ENCODE results near the gene ABCA4. TPM values are rescaled to one million over a fixed set of nuclear protein-coding genes. Genes with fewer than 3 reads are reported as not detected.

ABCA4 gene
- total RNA-seq, 1 experiment from 2014 or later, result not detected

- POLR2A ChIA-PET, result no interaction called here
- H3K36me3 Mint-ChIP-seq (ENCODE audit: insufficient read depth, unreplicated experiment), result no peaks in the 10 kb centered on the region
- no peaks in the 10 kb centered on the region for H3K4me1 Mint-ChIP-seq (ENCODE audit: insufficient read depth, unreplicated experiment)
- no peaks in the 10 kb centered on the region for H3K27me3 Mint-ChIP-seq (ENCODE audit: insufficient read depth, unreplicated experiment)
- no TSS peak for BruUV-seq (replicated peaks)
- no peak overlapping the region for H3K4me3 Mint-ChIP-seq (ENCODE audit: unreplicated experiment)
- CTCF ChIA-PET, result no interaction called here
- no peak for TF ChIP-seq CTCF (IDR thresholded peaks at IDR 0.05; ENCODE audit: unreplicated experiment)
- intact Hi-C loops (cut with micrococcal nuclease), result no loop called here
- H3K9me3 Mint-ChIP-seq (ENCODE audit: unreplicated experiment), result no peaks in the 10 kb centered on the region
- DNase-seq (ENCODE audit: unreplicated experiment), result no peak
- no peak overlapping the region for H3K27ac Mint-ChIP-seq (ENCODE audit: low read depth, unreplicated experiment)
Measured at GRCh38 chr1:94118471-94118870, 2.5 kb downstream of the ABCA4 start.

- H3K36me3 Mint-ChIP-seq (ENCODE audit: insufficient read depth, unreplicated experiment), result no peaks in the 10 kb centered on the region
- intact Hi-C loops (cut with micrococcal nuclease), result no loop called here
- DNase-seq (ENCODE audit: unreplicated experiment), result no peak
- ChIA-PET CTCF (no interaction called here), POLR2A (no interaction called here)
- no peaks in the 10 kb centered on the region for H3K9me3 Mint-ChIP-seq (ENCODE audit: unreplicated experiment)
- H3K27me3 Mint-ChIP-seq (ENCODE audit: insufficient read depth, unreplicated experiment), result no peaks in the 10 kb centered on the region
- H3K4me1 Mint-ChIP-seq (ENCODE audit: insufficient read depth, unreplicated experiment), result no peaks in the 10 kb centered on the region
- H3K27ac Mint-ChIP-seq (ENCODE audit: low read depth, unreplicated experiment), result no peak overlapping the region
- BruUV-seq (replicated peaks), result no TSS peak
- no peak overlapping the region for H3K4me3 Mint-ChIP-seq (ENCODE audit: unreplicated experiment)
- TF ChIP-seq CTCF (IDR thresholded peaks at IDR 0.05; ENCODE audit: unreplicated experiment), result no peak
Measured at GRCh38 chr1:94118013-94118412, 2.9 kb downstream of the ABCA4 start.

DNA sequence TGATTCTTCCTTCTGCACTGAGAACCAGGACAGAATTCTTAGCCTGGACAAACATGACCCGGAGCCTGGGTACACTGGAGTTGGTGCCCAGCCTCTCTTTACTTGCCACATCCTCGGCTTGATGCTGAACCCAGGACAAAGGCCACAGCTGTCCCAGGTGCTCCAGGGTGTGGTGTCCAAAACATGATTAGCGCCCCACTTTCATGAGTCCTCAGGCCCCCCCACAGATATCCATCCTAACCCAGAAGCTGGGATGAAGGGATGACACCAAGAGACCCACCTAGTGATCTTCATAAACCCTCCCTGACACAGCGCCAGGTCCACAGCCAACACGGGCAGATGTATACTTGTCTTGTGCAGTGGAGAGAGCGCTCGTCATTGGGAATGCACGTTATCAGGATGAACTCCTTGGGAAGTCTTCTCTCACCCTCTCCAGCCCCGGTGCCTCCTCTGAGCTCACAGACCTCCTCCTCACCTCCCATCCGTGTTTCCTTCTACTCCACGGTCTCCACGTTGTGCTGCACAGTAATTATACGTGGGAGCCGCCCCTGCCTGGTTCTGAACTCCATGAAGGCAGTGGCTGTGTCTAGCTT is 3.6 kb downstream of the ABCA4 start:
- no peaks in the 10 kb centered on the region for H3K9me3 Mint-ChIP-seq (ENCODE audit: unreplicated experiment)
- no peaks in the 10 kb centered on the region for H3K36me3 Mint-ChIP-seq (ENCODE audit: insufficient read depth, unreplicated experiment)
- no peak for TF ChIP-seq CTCF (IDR thresholded peaks at IDR 0.05; ENCODE audit: unreplicated experiment)
- CTCF ChIA-PET, result no interaction called here
- no peak for DNase-seq (ENCODE audit: unreplicated experiment)
- BruUV-seq (replicated peaks), result no TSS peak
- H3K4me1 Mint-ChIP-seq (ENCODE audit: insufficient read depth, unreplicated experiment), result no peaks in the 10 kb centered on the region
- intact Hi-C loops (cut with micrococcal nuclease), result no loop called here
- H3K4me3 Mint-ChIP-seq (ENCODE audit: unreplicated experiment), result no peak overlapping the region
- H3K27me3 Mint-ChIP-seq (ENCODE audit: insufficient read depth, unreplicated experiment), result no peaks in the 10 kb centered on the region
- POLR2A ChIA-PET, result no interaction called here
- H3K27ac Mint-ChIP-seq (ENCODE audit: low read depth, unreplicated experiment), result no peak overlapping the region

GRCh38 chr1:94115900-94116436 is 5.0 kb downstream of the ABCA4 start:
- no peak for TF ChIP-seq CTCF (IDR thresholded peaks at IDR 0.05; ENCODE audit: unreplicated experiment)
- no peaks in the 10 kb centered on the region for H3K9me3 Mint-ChIP-seq (ENCODE audit: unreplicated experiment)
- H3K4me1 Mint-ChIP-seq (ENCODE audit: insufficient read depth, unreplicated experiment), result no peaks in the 10 kb centered on the region
- no peak overlapping the region for H3K27ac Mint-ChIP-seq (ENCODE audit: low read depth, unreplicated experiment)
- CTCF ChIA-PET, result no interaction called here
- H3K27me3 Mint-ChIP-seq (ENCODE audit: insufficient read depth, unreplicated experiment), result no peaks in the 10 kb centered on the region
- H3K36me3 Mint-ChIP-seq (ENCODE audit: insufficient read depth, unreplicated experiment), result no peaks in the 10 kb centered on the region
- BruUV-seq (replicated peaks), result no TSS peak
- H3K4me3 Mint-ChIP-seq (ENCODE audit: unreplicated experiment), result no peak overlapping the region
- DNase-seq (ENCODE audit: unreplicated experiment), result no peak
- intact Hi-C loops (cut with micrococcal nuclease), result no loop called here
- POLR2A ChIA-PET, result no interaction called here
